Measurements from ENCODE around the gene TJAP1. TPM values are rescaled to one million over a fixed set of nuclear protein-coding genes. Genes with fewer than 3 reads are reported as not detected.

TJAP1 gene
- total and polyA plus RNA-seq, 5 donors from 2014 or later, result 5.5 to 36.3 (median 7.3) TPM

- H3K36me3 Mint-ChIP-seq, result peaks cover 27% of the 10 kb centered on the region
- H3K27me3 ChIP-seq (ENCODE audit: control insufficient read depth, insufficient read depth, low read length), result no peaks in the 10 kb centered on the region
- H3K36me3 ChIP-seq (ENCODE audit: control insufficient read depth, insufficient read depth, low read length), result peaks cover 80% of the 10 kb centered on the region
- no peak overlapping the region for H3K4me3 ChIP-seq (ENCODE audit: low read depth, low read length)
- H3K9me3 Mint-ChIP-seq, result no peaks in the 10 kb centered on the region
- H3K27ac Mint-ChIP-seq, result peak overlapping the region; percentile 35 to 86 (median 74)
- no peak overlapping the region for H3K4me3 Mint-ChIP-seq
- H3K9me3 ChIP-seq (ENCODE audit: control insufficient read depth in 2 of 2, low read length in 2 of 2), result no peaks in the 10 kb centered on the region
- ATAC-seq (ENCODE audit: low read depth in 2 of 2) (no peak), DNase-seq (no peak)
- no peaks in the 10 kb centered on the region for H3K4me1 ChIP-seq (ENCODE audit: control insufficient read depth, insufficient read depth, low read length, poor library complexity, severe bottlenecking)
- H3K4me1 Mint-ChIP-seq, result no peaks in the 10 kb centered on the region
- no peak overlapping the region for H3K27ac ChIP-seq (ENCODE audit: insufficient read depth, low read length, poor library complexity, severe bottlenecking)
- no peaks in the 10 kb centered on the region for H3K27me3 Mint-ChIP-seq
These were observed 29.8 kb upstream of the TJAP1 start for GRCh38 chr6:43447604-43448003.

- Histone ChIP-seq H3K9me3 (ENCODE audit: control insufficient read depth in 2 of 2, low read length in 2 of 2) (no peaks in the 10 kb centered on the region), H3K4me3 (ENCODE audit: low read depth, low read length) (no peak overlapping the region), H3K4me1 (ENCODE audit: control insufficient read depth, insufficient read depth, low read length, poor library complexity, severe bottlenecking) (no peaks in the 10 kb centered on the region), H3K27me3 (ENCODE audit: control insufficient read depth, insufficient read depth, low read length) (no peaks in the 10 kb centered on the region), H3K36me3 (ENCODE audit: control insufficient read depth, insufficient read depth, low read length) (peaks cover 68% of the 10 kb centered on the region), H3K27ac (ENCODE audit: insufficient read depth, low read length, poor library complexity, severe bottlenecking) (no peak overlapping the region)
- H3K27me3 Mint-ChIP-seq, result no peaks in the 10 kb centered on the region
- no peak for DNase-seq
- no peaks in the 10 kb centered on the region for H3K9me3 Mint-ChIP-seq
- no peak overlapping the region for H3K4me3 Mint-ChIP-seq
- H3K27ac Mint-ChIP-seq, result no peak overlapping the region
- no peak for ATAC-seq (ENCODE audit: low read depth in 2 of 2)
- peaks cover 0 to 5% (median 1%) of the 10 kb centered on the region in 4 donors for H3K4me1 Mint-ChIP-seq
- H3K36me3 Mint-ChIP-seq, result peaks cover 17% of the 10 kb centered on the region
These were observed 28.5 kb upstream of the TJAP1 start for GRCh38 chr6:43448916-43449315.

- H3K4me3 Mint-ChIP-seq, result no peak overlapping the region
These were observed 26.7 kb upstream of the TJAP1 start for GRCh38 chr6:43450699-43451131.

GRCh38 chr6:43451348-43451747 is 26.0 kb upstream of the TJAP1 start:
- H3K36me3 ChIP-seq (ENCODE audit: control insufficient read depth, insufficient read depth, low read length), result peaks cover 47% of the 10 kb centered on the region
- no peak overlapping the region for H3K4me3 ChIP-seq (ENCODE audit: low read depth, low read length)

More at GRCh38 chr6:43450699-43451131, 26.7 kb upstream of the TJAP1 start:
- Histone ChIP-seq H3K4me3 (ENCODE audit: low read depth, low read length) (no peak overlapping the region), H3K27me3 (ENCODE audit: control insufficient read depth, insufficient read depth, low read length) (no peaks in the 10 kb centered on the region), H3K27ac (ENCODE audit: insufficient read depth, low read length, poor library complexity, severe bottlenecking) (no peak overlapping the region), H3K4me1 (ENCODE audit: control insufficient read depth, insufficient read depth, low read length, poor library complexity, severe bottlenecking) (peaks cover 10% of the 10 kb centered on the region), H3K9me3 (ENCODE audit: control insufficient read depth in 2 of 2, low read length in 2 of 2) (no peaks in the 10 kb centered on the region), H3K36me3 (ENCODE audit: control insufficient read depth, insufficient read depth, low read length) (peaks cover 54% of the 10 kb centered on the region)
- peaks cover 0 to 10% (median 4%) of the 10 kb centered on the region in 4 donors for H3K4me1 Mint-ChIP-seq
- DNase-seq (no peak), ATAC-seq (ENCODE audit: low read depth in 2 of 2) (no peak)
- H3K27me3 Mint-ChIP-seq, result peaks cover 3% of the 10 kb centered on the region
- no peak overlapping the region for H3K27ac Mint-ChIP-seq
- H3K9me3 Mint-ChIP-seq, result no peaks in the 10 kb centered on the region
- peaks cover 15% of the 10 kb centered on the region for H3K36me3 Mint-ChIP-seq

GRCh38 chr6:43451939-43452338 is 25.4 kb upstream of the TJAP1 start:
- peaks cover 0 to 19% (median 7%) of the 10 kb centered on the region in 4 donors for H3K4me1 Mint-ChIP-seq
- Histone ChIP-seq H3K27ac (ENCODE audit: insufficient read depth, low read length, poor library complexity, severe bottlenecking) (no peak overlapping the region), H3K4me1 (ENCODE audit: control insufficient read depth, insufficient read depth, low read length, poor library complexity, severe bottlenecking) (peaks cover 15% of the 10 kb centered on the region), H3K9me3 (ENCODE audit: control insufficient read depth in 2 of 2, low read length in 2 of 2) (no peaks in the 10 kb centered on the region), H3K36me3 (ENCODE audit: control insufficient read depth, insufficient read depth, low read length) (peaks cover 45% of the 10 kb centered on the region), H3K27me3 (ENCODE audit: control insufficient read depth, insufficient read depth, low read length) (no peaks in the 10 kb centered on the region), H3K4me3 (ENCODE audit: low read depth, low read length) (no peak overlapping the region)
- H3K27me3 Mint-ChIP-seq, result peaks cover 12% of the 10 kb centered on the region
- no peak for DNase-seq
- H3K4me3 Mint-ChIP-seq, result peak overlapping the region in 1 of 4 donors; percentile 56
- H3K9me3 Mint-ChIP-seq, result peaks cover 0 to 2% (median 0%) of the 10 kb centered on the region in 7 donors
- no peak for ATAC-seq (ENCODE audit: low read depth in 2 of 2)
- H3K27ac Mint-ChIP-seq, result peak overlapping the region in 1 of 3 donors; percentile 60
- peaks cover 15% of the 10 kb centered on the region for H3K36me3 Mint-ChIP-seq

More at GRCh38 chr6:43451348-43451747, 26.0 kb upstream of the TJAP1 start:
- Mint-ChIP-seq H3K27ac (peak overlapping the region in 1 of 3 donors; percentile 60), H3K4me1 (peaks cover 0 to 16% (median 7%) of the 10 kb centered on the region in 4 donors), H3K36me3 (peaks cover 15% of the 10 kb centered on the region), H3K4me3 (no peak overlapping the region), H3K27me3 (peaks cover 6% of the 10 kb centered on the region), H3K9me3 (peaks cover 0 to 2% (median 0%) of the 10 kb centered on the region in 7 donors)
- no peaks in the 10 kb centered on the region for H3K9me3 ChIP-seq (ENCODE audit: control insufficient read depth in 2 of 2, low read length in 2 of 2)
- peaks cover 15% of the 10 kb centered on the region for H3K4me1 ChIP-seq (ENCODE audit: control insufficient read depth, insufficient read depth, low read length, poor library complexity, severe bottlenecking)
- no peaks in the 10 kb centered on the region for H3K27me3 ChIP-seq (ENCODE audit: control insufficient read depth, insufficient read depth, low read length)
- no peak overlapping the region for H3K27ac ChIP-seq (ENCODE audit: insufficient read depth, low read length, poor library complexity, severe bottlenecking)
- no peak for DNase-seq
- ATAC-seq (ENCODE audit: low read depth in 2 of 2), result no peak

- Mint-ChIP-seq H3K4me1 (peaks cover 0 to 20% (median 7%) of the 10 kb centered on the region in 4 donors), H3K4me3 (peak overlapping the region in 2 of 4 donors; percentile 18), H3K27ac (no peak overlapping the region), H3K36me3 (peaks cover 11% of the 10 kb centered on the region), H3K9me3 (peaks cover 0 to 2% (median 0%) of the 10 kb centered on the region in 7 donors), H3K27me3 (peaks cover 14% of the 10 kb centered on the region)
- ATAC-seq (ENCODE audit: low read depth in 2 of 2), result no peak
- no peak for DNase-seq
- no peak overlapping the region for H3K27ac ChIP-seq (ENCODE audit: insufficient read depth, low read length, poor library complexity, severe bottlenecking)
- H3K9me3 ChIP-seq (ENCODE audit: control insufficient read depth in 2 of 2, low read length in 2 of 2), result no peaks in the 10 kb centered on the region
- peaks cover 36% of the 10 kb centered on the region for H3K36me3 ChIP-seq (ENCODE audit: control insufficient read depth, insufficient read depth, low read length)
- no peaks in the 10 kb centered on the region for H3K27me3 ChIP-seq (ENCODE audit: control insufficient read depth, insufficient read depth, low read length)
- no peak overlapping the region for H3K4me3 ChIP-seq (ENCODE audit: low read depth, low read length)
- H3K4me1 ChIP-seq (ENCODE audit: control insufficient read depth, insufficient read depth, low read length, poor library complexity, severe bottlenecking), result peaks cover 15% of the 10 kb centered on the region
These were observed 24.5 kb upstream of the TJAP1 start for GRCh38 chr6:43452896-43453295.

- ATAC-seq (ENCODE audit: low read depth in 2 of 2), result no peak
- Histone ChIP-seq H3K9me3 (ENCODE audit: control insufficient read depth in 2 of 2, low read length in 2 of 2) (no peaks in the 10 kb centered on the region), H3K27me3 (ENCODE audit: control insufficient read depth, insufficient read depth, low read length) (no peaks in the 10 kb centered on the region), H3K36me3 (ENCODE audit: control insufficient read depth, insufficient read depth, low read length) (peaks cover 26% of the 10 kb centered on the region), H3K27ac (ENCODE audit: insufficient read depth, low read length, poor library complexity, severe bottlenecking) (no peak overlapping the region), H3K4me3 (ENCODE audit: low read depth, low read length) (no peak overlapping the region), H3K4me1 (ENCODE audit: control insufficient read depth, insufficient read depth, low read length, poor library complexity, severe bottlenecking) (peaks cover 15% of the 10 kb centered on the region)
- H3K27me3 Mint-ChIP-seq, result peaks cover 14% of the 10 kb centered on the region
- DNase-seq, result no peak
- peaks cover 5% of the 10 kb centered on the region for H3K36me3 Mint-ChIP-seq
- H3K27ac Mint-ChIP-seq, result peak overlapping the region; percentile 24 to 66 (median 60)
- peaks cover 0 to 20% (median 7%) of the 10 kb centered on the region in 4 donors for H3K4me1 Mint-ChIP-seq
- H3K4me3 Mint-ChIP-seq, result peak overlapping the region; percentile 18 to 88 (median 81)
- peaks cover 0 to 2% (median 0%) of the 10 kb centered on the region in 7 donors for H3K9me3 Mint-ChIP-seq
These were observed 23.5 kb upstream of the TJAP1 start for GRCh38 chr6:43453831-43454230.

GRCh38 chr6:43454290-43454695 is 23.1 kb upstream of the TJAP1 start:
- Histone ChIP-seq H3K4me1 (ENCODE audit: control insufficient read depth, insufficient read depth, low read length, poor library complexity, severe bottlenecking) (peaks cover 15% of the 10 kb centered on the region), H3K27me3 (ENCODE audit: control insufficient read depth, insufficient read depth, low read length) (no peaks in the 10 kb centered on the region), H3K4me3 (ENCODE audit: low read depth, low read length) (no peak overlapping the region), H3K27ac (ENCODE audit: insufficient read depth, low read length, poor library complexity, severe bottlenecking) (peak overlapping the region; percentile 45), H3K36me3 (ENCODE audit: control insufficient read depth, insufficient read depth, low read length) (peaks cover 22% of the 10 kb centered on the region), H3K9me3 (ENCODE audit: control insufficient read depth in 2 of 2, low read length in 2 of 2) (no peaks in the 10 kb centered on the region)
- Mint-ChIP-seq H3K4me1 (peaks cover 0 to 20% (median 7%) of the 10 kb centered on the region in 4 donors), H3K27me3 (peaks cover 14% of the 10 kb centered on the region), H3K27ac (peak overlapping the region in 2 of 3 donors; percentile 24 to 60), H3K9me3 (peaks cover 0 to 2% (median 0%) of the 10 kb centered on the region in 7 donors), H3K4me3 (peak overlapping the region; percentile 18 to 88 (median 81)), H3K36me3 (peaks cover 4% of the 10 kb centered on the region)
- peak; percentile 38 to 51 for ATAC-seq (ENCODE audit: low read depth in 2 of 2)
- DNase-seq, result peak; percentile 49 to 71 (median 54)

Data from CD4-positive, CD25-positive, alpha-beta regulatory T cell (primary cell).